Stimulated activated CD4-positive, alpha-beta T cell treated with anti-CD3 and anti-CD28 coated beads, Interleukin-12 subunit alpha, Interleukin-12 subunit beta, amount 100 ng/mL, for 24 hours (primary cell): ENCODE results near the gene NT5DC3.

Experiments
- DNase-seq, 2 experiments: peaks; one replicate each; pipeline ENCODE4 v3.0.0-alpha.2; 2020; ENCODE audit warnings: low read depth in 2 of 2

NT5DC3 gene

DNA sequence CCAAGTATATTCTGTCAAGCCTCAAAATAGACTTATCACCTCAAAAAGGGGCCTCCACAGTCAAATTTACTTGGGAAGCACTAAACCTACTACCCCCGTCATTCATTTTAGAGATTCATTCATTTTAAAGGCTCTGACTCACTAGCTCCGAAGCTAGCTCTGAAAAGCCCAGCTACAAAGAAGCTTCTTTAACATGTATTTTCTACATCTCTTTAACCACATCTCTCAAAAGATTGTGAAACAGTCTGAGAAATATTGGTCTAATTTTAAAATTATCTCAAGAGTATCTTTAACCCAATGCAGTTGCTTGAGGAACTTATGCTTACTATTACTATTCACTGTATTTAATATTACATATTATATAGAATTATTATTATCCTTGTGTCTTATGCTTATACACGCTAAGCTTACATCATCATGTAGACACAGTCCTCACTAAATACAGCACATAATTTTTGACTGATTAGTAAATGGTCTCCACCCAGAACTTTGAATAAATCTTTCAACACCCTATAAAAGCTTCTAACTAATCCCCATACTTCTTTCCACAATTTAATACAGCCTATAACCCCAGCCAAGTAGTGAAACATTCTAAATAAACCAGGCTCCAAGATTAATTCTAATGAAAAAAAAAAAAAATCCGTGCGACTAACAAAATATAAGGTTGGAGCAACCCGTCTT, 7.8 kb downstream of the NT5DC3 start:
- DNase-seq, result no peak

DNA sequence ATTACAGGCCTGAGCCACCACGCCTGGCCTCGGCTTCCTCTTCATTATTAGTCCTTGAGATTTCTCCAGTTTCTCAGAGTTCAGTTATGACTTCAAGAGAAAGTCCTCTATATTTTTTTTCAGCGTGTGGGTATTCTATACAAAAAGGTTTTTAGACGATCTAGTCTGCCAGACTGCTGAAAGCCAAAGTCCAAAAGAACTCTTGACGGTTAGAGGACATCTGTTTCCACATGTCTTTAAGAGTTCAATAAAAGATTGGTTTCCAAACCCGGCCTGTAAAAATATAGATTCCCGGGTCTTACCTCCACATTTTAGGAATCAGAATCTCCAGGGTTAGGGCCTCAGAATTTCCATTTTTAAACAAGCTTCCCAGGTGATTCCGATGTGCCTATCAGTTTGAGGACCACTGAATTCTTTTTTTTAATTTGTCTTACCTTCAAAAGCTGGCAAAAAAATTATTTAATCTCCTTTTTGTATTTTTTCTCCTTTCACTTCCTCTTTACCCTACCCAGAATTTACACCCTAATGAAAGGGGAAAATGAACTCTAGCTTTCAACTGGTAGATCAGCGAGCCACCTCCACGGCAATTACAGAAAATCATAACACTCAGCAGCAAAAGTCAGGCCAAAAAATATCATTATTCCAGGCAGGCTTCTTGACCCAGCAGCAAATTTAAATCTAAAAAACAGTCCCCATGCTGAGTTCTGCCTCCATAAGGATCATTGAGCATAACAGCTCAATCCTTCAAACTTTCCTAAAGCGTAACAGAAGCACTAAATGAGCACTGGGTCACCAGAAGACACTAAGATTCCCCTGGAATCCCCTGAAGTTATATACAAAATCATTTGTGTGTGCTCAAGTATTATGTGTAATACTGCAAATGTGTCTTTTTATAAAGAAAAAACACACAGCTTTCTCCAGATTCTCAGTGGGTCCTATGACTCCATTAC, 8.7 kb downstream of the NT5DC3 start:
- no peak for DNase-seq

DNA sequence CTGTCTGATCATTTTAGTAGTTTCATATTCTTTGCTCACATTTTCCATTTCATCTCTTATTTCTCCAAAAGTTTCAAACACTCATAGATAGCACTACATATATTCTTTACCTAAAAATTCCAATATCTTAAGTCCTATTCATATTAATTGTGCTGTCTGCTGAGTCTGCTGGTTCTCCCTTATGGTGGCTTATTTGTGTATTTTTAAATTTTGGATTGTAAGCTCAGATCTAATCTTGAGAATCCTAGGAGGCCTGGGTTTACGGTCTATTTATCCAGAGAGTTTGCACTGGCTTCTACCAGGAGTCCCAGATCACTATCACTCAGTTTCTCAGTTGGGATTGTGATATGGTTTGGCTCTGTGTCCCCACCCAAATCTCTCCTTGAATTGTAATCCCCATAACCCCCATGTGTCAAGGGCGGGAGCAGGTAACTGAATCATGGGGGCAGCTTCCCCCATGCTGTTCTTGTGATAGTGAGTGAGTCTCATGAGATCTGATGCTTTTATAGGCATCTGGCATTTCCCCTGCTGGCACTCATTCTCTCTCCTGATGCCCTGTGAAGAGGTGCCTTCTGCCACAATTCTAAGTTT, 10.2 kb downstream of the NT5DC3 start:
- no peak for DNase-seq

DNA sequence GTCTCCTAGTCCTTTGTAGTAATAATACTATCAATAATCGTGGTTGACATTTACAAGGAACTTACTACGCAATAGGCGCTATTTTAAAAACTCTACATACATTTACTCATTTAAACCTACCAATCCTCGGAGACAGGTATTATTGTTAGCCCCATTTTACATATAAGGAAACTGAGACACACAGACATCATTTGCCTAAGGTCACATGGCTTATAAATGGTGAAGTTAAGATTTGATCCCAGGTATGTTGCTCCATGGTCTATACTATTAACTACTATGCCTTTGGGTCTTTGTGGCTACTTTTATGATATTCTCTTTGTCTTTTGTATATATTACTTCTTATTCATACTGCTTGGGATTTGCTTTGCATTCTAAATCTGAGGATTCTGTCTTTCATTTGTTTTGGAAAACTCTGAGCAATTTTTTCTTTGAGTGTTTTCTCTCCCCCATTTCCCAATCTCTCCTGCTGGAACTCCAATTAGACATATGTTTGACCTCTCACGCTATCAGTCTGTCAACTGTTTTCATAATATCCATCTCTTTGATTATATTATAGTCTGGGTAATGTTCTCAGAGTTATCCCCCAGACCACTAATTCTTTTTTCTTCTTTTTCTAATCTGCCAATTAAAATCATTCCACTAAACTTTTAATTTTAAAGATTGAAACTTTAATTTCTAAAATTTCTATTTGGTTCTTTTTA, 10.9 kb downstream of the NT5DC3 start:
- no peak for DNase-seq

DNA sequence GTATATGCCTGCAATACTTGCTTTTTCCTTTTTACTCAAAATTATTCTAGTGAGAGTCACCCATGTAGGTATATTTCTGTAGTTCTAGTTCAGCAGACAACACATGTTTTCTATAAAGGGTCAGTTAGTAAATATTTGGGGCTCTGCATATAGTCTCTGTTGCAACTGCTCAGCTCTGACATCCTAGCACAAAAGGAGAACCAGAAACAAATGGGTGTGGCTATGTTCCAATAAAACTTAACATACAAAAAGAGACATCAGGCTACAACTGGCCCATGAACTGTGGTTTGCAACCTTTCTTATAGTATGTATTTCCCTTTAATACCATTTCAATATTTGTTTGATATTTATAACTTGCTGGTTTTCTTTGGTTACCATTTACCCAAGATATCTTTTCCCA, 11.9 kb downstream of the NT5DC3 start:
- DNase-seq, result no peak

DNA sequence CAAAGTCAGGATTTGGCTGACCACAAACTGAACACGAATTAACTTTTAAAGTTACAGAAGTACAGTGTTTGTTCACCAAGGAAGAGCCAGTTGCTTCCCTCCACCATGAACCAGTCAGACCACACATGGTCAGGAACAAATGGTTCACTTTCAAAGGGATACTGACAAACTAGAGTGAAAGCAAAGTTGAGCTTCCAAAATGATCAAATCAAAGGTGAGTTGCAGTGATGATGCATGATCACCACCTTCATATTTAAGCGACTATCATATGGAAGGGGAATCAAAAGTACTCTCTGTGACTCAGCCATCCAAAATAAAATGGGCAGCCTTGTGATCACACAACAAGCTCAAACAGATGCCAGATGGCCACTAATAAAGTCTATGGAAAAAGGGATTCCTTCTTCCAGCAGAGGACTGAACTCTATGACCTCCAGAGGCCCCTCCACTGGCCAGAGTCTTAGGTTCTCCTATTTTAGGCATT, 13.1 kb downstream of the NT5DC3 start:
- no peak for DNase-seq

DNA sequence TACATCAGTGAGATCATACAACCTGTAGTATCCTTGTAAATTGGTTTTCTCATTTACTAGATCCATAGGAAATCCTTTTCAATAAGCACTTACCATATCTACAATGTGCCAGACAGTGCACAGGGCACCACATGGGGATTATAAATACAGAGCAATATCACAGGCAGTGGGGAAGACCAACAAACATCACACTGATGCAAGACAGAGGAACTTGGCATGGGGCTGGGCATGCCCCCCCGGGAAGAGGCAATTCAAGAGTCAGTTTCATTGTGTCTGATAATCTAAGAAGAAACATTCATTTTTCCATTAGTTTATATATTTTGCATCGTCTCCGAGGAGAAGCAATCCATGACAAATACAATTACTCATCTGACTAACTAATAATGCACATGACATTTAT, 16.2 kb downstream of the NT5DC3 start:
- no peak for DNase-seq

DNA sequence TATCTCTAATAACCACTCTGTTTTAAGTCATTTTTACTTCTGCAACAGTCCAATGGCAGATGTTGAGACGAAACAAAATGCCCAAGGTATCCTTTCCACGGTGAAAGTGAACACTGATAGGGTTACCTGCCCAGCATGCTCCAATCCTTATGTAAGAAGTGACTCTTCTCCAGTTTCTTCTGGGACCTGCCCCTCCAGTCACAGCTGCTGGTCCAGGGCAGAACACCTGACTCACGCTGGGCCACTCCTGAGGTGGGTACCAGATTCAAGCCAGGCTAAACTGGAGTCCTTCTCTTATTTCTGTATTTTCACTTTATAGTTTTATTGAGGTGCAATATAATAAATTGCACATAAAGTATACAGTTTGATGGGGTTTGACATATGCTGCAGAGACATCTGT, 16.7 kb downstream of the NT5DC3 start:
- no peak for DNase-seq

DNA sequence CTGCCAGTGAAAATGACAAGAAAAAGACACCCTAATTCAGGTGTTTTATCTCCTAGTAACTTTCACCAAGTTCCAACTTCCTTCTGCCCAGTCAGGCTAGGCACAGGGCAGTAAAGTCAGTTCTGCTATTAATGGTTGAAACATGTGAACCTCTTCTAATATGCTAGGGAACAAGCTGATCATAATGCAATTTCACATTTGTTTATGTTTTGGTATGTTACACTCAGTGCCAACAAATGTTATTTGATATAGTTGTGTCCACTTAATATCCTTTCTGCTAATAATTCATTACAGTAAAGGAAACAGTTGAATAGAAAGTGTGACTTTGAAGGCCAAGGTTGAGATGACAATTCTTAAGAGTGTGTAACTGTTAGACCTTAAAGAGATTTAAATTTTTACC, 17.2 kb downstream of the NT5DC3 start:
- no peak for DNase-seq

DNA sequence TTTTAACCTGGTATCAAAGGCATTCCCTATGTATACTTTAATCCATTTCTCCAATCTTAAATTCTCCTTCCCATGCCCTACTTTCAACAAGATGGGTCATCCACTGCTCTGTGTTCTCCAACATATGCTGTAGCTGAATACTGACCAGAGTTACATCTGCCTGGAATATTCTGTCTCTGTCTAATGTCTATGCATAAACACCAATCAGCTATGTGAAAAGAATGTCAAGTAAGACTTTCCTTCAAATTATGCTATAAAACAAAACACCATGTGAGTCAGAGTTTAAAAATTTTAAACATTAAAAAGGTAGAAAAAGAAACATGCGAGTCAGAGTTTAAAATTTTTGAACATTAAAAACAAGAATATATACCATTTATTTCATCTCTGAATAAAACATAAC, 19.3 kb downstream of the NT5DC3 start:
- no peak for DNase-seq

DNA sequence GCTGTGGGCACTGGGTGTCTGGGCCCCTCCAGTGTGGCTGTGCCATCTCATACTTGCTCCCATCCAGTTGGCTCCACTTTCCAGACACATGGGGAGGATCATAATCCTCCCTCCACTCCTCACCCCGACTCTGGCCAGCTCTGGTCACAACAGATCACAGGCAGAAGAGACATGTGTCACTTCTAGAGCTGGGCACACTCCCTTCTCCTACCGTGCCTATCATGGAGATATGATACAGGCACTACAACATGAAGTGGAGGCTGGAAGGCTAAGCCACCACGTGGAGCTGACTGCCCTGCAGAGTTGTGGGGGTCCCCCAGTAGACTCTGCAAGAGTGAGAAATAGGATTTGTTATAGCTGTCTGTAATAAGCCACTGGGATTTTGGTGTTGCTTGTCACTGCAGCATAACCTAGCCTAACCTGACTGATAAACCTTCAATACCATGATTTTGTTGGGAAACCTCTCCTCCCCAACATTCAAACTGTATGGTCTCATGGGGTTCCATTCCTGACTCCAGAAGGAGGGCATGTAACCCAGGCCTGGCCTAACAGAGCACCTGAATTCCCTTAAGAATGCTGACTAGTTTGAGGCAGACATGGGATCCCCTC, 20.0 kb downstream of the NT5DC3 start:
- no peak for DNase-seq

DNA sequence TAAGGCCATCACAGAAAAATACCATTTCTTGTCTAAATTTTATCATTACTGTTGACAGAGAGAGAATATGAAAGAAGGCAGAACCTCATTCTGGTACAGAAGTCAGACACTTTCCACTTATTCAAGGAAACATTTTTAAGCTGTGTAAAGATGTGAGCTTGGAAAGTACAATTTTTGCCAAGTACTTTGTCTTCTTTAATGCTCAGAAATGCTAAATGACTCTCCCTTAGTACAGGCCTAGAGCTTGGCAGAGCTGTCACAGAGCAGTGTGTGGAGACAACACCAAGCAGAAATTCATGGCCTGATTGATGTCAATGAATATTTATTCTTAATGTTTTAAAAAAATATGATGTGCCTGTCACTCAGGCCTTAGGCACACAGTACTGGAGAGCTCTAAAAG, 20.7 kb downstream of the NT5DC3 start:
- no peak for DNase-seq

DNA sequence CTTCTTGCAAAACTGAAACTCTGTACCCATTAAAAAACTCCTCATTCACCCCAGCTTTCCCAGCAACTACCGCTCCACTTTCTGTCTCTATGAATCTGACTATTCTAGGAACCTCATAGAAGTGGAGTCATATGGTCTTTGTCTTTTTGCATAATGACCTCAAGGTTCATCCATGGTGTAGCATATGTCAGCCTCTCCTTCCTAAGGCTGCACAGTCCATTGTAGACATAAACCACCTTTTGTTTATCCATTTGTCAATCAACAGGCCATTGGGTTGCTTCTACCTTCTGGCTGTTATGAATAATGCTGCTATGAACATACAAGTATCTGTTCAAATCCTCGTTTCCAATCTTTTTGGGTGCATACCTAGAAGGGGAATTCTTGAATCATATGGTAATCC, 21.1 kb downstream of the NT5DC3 start:
- no peak for DNase-seq

DNA sequence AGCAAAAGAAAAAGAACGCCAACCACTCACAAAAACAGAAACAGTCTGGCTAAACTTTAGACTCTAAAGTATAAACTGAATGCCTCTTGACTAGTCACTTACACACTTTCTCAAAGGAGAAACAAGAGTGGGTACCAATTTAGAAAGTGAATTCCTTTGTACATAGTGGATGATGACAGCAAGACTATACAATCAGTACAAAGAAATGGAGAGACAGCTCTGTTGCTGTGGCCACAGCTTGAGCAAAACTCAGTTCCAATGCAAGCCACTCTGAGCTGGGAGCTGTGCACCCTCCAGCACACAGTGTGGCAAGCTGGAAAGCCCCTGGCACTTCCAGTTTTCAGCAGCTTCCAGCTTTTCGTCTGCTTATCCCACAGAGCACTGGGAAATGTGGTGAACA, 21.7 kb downstream of the NT5DC3 start:
- no peak for DNase-seq

DNA sequence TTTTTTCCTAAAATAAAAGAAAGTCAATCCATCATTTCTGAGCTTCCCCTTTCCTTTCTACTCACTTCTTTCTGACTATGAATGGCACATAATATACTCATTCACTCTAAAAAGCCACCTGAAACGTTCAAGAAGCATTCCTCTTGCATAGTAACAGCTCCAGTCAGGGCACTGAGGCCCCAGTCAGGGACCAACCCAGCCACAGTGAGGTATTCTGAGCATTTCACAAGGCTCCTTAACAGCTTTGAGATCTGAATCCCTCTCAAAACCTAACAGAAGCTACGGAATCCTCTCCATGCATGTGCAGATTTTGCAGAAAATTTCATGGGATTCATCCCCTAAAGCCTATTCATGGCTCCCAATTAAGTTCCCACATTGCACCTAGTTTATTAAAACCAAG, 23.2 kb downstream of the NT5DC3 start:
- no peak for DNase-seq

DNA sequence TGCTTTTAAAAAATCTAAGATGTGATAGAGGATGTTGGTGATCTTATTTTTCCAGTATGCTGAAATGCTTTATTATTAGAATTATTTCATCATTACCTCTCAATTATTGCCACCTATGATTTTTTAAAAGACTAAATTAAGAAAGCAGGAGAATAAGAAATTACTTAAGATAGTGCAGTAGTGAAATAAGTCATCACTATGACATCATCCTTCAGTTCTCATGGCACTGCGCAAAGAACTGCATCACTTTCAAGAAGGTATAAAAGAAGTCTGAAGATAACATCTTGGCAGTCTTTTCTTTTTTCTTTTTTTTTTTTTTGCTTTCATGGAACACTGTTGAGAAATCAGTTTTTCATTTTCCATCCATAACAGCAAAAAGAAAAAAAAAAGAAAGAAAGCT, 24.4 kb downstream of the NT5DC3 start:
- no peak for DNase-seq

DNA sequence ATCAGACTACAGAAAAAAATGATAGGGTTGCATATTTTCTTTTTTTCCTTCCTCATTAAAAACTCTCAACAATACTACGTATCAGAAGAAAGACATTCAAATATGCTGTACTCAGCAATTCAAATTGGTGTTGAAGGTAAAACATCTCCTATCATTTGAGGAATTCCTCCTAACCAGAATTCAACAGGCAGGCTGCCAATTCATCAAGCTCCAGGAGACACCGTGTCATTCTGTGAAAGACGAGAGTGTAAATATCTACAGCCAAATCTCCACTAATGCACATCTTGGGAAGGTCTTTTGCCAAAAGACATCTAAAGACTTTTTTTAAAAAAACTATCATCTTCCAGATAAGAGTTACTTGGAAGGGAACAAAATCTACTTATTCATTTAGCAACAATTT, 26.6 kb downstream of the NT5DC3 start:
- DNase-seq, result no peak

DNA sequence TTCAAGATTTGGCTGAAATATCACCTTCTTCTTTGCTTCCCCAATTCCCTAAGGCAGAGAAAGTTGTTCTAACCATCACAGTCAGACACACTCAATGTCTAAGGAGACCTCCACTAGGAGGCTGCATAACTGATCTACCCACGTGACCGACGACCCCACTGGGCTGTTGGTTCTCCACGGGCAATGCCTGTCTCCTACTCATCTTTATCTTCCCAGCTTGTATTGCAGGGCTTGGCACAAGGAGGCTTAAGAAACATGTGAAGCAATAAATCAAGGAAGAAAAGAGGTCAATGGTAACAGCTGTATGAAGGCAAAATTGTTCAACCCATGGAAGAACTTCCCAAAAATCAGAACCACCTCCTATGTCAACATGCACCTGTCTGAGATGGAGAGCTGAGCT, 27.1 kb downstream of the NT5DC3 start:
- no peak for DNase-seq

DNA sequence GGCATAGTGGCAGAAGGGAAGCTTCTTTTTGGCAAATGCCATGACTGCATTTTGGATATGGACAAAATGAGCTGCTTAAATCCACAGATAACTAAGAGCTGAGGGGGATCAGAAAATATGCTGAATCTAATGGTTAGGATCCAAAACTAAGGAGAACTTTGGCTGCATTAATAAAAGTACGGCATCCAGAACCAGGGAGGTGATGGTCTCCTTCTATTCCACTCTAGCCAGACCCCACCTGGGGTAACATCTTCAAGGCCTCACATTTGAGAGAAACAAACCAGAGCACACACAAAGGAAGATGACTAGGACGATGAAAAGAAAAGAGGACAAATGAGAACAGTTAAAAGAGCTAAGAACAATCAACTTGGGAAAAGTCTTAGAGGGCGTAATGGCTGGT, 27.6 kb downstream of the NT5DC3 start:
- no peak for DNase-seq

DNA sequence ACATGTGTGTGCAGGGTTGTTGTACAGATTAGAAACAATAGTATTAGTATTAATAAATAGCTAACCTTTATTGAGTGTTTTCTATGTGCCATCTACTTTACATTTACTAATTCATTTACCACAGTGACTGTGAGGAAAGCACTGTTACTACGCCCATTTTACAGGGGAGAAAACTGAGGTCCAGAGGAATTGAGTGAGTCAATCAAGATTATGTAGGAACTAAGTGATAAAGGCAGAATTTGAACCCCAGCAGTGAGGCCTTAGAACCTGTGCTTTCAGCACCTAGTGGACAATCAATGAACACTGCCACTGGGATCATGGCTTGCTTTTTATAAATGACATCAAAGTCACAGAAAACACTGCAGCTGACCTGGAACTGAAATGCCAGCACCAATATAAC, 28.2 kb downstream of the NT5DC3 start:
- no peak for DNase-seq

DNA sequence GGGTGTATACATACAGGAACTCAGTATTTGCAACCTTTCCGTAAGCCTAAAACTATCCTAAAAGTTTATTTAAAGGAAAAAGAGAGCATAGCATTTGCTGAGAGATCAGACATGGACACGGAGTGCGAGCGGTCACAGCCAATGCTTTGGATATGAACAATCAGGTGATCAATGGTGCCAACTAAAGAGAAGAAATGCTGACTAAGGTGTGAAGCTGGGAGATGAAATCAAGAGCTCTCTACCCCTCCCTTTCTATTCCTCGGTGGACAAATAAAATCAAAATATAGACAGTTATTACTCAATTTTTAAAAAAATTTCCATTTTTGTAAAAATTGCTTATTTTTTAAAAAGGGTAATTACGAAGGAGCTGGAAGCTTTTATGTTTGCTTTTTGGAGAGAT, 29.2 kb downstream of the NT5DC3 start:
- no peak for DNase-seq

DNA sequence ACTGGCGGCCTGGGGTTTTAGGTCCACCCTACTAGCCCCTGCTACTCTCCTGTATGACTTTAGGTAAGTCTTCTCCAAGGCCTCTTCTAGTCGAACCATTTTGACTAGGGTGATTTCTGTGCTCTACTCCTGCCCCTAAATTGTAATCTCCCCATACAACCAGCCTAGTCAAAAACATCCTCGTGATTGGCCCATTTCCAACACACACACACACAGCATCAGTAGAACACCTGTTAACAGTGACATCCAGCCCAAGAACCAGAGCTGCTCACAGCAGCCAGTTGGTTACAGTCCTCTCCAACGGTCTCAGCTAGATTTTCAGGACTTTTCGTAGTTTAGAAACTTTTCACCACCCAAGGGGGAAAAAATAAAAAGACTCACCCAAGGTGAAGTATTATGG, 30.9 kb downstream of the NT5DC3 start:
- DNase-seq, result no peak
